Coronary artery (tissue), 2 donors: Measurements from ENCODE around the gene IL27RA.

Experiments
- DNase-seq: peaks from one replicate; pipeline ENCODE4 v3.0.0-alpha.2; 2017; ENCODE audit warnings: low spot score
- H3K27ac ChIP-seq, 2 donors: fragments of 200-600 bp; sonication (generic); one replicate each; pipeline ENCODE4 v1.5.1; 2016 to 2019
- H3K4me3 ChIP-seq: fragments of 200-600 bp; sonication (generic); 2 replicates; pipeline ENCODE4 v1.5.1; 2016; ENCODE audit warnings: mild to moderate bottlenecking, moderate library complexity
- TF ChIP-seq, protein P1 (sequence below): fragments of 200-600 bp; sonication (generic); IDR thresholded peaks from one replicate; pipeline ENCODE4 v1.5.1; 2019; ENCODE audit warnings: antibody characterized with exemption

The IL27RA gene

DNA sequence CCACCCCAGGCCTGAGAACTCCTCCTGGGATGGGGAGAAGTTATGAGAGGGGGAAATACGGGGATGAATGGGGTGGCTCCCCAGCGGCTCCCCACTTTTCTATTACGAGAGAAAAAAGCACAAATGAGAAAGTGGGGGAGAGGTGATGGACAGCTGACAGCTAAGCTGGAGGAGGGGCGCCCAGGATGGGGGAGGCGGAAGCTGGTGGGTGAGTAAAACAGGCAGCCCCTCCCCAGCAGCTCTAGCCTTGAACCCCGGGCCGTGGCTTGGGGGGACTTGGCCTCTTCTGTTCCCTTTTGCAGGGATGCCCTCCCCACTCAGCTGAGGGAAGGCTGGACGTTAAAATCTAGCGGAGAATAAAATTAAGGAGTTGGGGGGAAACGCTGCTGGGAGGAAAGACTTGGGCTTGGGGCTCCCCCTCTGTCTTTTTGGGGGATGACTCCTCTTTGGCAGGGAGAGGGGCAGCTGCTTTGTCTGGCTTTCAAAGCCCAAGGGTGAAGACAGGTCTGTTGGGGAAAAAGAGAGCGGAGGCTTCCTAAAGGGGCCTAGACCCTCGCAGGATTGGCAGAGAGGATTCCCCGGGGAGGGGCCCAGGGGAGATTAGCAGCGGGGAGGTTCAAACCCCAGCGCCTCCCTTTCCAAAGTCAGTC, 60.4 kb downstream of the IL27RA start:
- Histone ChIP-seq H3K4me3 (peak overlapping the region; percentile 86), H3K27ac (peak overlapping the region; percentile 97 to 98)
- TF ChIP-seq, protein P1, sequence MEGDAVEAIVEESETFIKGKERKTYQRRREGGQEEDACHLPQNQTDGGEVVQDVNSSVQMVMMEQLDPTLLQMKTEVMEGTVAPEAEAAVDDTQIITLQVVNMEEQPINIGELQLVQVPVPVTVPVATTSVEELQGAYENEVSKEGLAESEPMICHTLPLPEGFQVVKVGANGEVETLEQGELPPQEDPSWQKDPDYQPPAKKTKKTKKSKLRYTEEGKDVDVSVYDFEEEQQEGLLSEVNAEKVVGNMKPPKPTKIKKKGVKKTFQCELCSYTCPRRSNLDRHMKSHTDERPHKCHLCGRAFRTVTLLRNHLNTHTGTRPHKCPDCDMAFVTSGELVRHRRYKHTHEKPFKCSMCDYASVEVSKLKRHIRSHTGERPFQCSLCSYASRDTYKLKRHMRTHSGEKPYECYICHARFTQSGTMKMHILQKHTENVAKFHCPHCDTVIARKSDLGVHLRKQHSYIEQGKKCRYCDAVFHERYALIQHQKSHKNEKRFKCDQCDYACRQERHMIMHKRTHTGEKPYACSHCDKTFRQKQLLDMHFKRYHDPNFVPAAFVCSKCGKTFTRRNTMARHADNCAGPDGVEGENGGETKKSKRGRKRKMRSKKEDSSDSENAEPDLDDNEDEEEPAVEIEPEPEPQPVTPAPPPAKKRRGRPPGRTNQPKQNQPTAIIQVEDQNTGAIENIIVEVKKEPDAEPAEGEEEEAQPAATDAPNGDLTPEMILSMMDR: no peak
- no peak for DNase-seq

DNA sequence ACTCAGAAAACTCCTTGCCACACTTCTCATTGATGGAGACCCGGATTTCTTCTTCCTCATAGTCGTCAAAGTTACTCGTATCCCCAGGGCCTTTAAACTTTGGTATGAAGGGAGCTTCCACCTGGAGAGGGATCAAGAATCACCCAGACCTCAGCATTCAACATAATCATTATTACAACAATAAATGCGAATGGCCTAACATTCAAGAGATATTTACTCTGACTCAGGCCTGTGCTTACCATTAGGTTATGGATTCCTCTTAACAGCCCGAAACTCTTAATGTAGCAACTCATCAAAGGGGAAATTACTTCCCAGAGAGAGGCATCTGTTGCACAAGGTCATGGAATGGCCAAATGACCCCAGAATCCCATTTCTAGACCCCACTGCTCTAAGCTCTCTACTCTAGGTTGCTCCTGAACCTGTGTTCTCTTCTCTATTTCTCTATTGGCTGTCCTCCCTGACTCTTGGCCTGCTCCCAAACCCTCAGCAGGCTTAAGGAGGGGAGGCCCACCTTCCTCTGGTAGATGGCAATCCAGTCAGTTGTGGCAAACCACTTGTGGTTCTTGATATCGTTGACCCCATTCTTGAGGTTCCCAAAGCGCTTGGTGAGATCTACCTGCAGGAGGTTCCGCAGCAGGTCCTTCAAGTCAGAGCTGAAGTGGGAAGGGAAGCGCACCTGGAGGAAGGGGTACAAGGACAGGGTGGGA, 61.7 kb downstream of the IL27RA start:
- no peak for DNase-seq
- H3K4me3 ChIP-seq: no peak overlapping the region
- no peak overlapping the region for H3K27ac ChIP-seq
- TF ChIP-seq, protein P1: no peak

DNA sequence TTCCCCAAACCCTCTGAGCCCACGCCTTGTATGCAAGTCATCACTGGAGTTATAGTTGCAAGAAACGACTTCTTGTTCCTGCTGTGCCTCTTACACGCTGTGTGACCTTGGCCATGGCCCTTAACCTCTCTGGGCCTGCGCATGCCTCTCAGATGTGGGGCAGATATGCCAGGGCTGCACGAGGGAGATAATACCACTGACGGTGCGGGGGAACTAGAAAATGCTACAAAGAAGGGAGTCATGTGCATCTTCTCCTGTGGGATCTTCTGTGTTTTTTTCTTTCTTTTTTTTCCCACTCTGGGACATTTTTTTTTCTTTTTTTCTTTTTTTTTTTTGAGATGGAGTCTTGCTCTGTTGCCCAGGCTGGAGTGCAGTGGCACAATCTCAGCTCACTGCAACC, 63.3 kb downstream of the IL27RA start:
- H3K27ac ChIP-seq: no peak overlapping the region
- no peak for DNase-seq
- TF ChIP-seq, protein P1: no peak
- H3K4me3 ChIP-seq: no peak overlapping the region

DNA sequence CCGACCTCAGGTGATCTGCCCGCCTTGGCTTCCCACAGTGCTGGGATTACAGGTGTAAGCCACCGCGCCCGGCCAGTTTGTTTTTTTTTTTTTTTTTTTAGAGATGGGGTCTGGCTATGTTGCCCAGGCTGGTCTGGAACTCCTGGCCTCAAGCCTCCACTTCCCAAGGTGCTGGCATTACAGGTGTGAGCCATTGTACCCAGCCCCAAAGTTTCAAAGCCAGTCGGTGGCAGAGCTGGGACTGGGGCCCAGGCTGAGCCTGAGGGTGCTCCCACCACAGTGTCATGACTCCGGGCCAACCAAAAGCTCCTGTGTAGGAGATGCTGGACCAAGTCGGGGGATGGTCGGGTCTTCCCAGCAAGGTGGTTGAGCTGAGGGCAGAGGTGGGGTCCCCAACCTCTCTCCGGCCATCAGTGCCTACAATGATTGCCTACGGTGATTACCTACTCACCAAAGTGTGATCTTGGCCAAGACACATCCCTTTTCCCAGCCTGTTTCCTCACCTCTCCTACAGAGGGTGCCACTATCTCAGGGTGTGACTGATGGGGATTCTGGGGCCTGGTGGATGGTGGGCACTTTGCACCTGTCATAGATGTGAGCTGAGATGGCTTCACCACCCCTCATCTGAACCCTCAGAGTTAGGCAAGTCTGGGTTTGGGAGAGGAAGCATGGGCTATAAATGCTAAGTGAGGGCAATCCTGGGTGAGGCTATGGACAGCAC, 64.9 kb downstream of the IL27RA start:
- no peak overlapping the region for H3K4me3 ChIP-seq
- TF ChIP-seq, protein P1: no peak
- no peak overlapping the region for H3K27ac ChIP-seq
- no peak for DNase-seq

DNA sequence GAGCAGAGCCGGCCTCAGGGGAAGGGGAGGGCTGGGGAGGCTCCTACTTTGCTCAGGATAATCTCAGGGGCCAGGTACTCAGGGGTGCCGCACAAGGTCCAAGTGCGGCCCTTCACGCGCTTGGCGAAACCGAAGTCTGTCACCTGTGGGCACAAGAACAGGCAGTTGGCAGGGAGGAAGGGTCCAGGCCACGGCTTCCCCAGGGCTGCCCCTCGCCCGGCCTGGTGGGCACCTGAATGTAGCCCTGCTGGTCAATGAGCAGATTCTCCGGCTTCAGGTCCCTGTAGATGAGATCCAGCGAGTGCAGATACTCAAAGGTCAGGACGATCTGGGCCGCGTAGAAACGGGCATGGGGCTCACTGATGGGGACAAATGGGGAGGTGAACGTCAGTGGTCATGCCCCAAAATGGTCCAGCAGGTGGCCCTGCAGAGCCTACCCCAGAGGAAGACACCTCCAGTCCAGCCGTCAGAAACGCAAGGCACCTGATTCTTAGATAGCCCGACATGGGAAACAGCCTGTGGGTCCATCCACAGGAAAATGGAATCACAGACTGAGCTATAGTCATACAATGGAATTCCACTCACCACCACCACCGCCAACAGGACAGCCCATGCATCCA, 66.1 kb downstream of the IL27RA start:
- Histone ChIP-seq H3K4me3 (no peak overlapping the region), H3K27ac (no peak overlapping the region)
- TF ChIP-seq, protein P1: no peak
- DNase-seq: no peak

DNA sequence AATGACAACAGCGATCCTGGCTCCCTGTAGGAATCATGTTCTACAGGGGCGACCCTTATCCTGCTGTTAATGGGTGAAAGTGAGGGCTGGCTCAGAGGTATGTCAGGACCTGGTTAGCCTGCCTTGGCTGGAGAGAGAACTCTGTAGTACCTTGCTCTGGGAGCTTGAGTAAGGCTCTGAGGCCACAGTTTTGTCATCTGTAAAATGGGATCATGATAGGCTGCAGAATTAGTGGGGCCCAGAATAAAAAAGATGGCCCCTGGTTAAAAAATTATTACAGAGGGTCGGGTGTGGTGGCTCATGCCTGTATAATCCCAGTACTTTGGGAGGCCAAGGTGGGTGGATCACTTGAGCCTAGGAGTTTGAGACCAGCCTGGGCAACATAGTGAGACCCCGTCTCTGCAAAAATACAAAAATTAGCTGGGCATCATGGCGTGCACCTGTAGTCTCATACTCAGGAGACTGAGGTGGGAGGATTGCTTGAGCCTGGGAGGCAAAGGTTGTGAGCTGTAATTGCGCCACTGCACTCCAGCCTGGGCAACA, 69.5 kb downstream of the IL27RA start:
- TF ChIP-seq, protein P1: no peak
- DNase-seq: no peak
- Histone ChIP-seq H3K4me3 (no peak overlapping the region), H3K27ac (no peak overlapping the region)
